AML-193 (cell line): Measurements from ENCODE around the gene DNPH1.

Experiments used
- DNase-seq, 2 experiments: peaks; one replicate each; lab custom pipeline; 2025; lab: John Stamatoyannopoulos, UW

The DNPH1 gene

DNA sequence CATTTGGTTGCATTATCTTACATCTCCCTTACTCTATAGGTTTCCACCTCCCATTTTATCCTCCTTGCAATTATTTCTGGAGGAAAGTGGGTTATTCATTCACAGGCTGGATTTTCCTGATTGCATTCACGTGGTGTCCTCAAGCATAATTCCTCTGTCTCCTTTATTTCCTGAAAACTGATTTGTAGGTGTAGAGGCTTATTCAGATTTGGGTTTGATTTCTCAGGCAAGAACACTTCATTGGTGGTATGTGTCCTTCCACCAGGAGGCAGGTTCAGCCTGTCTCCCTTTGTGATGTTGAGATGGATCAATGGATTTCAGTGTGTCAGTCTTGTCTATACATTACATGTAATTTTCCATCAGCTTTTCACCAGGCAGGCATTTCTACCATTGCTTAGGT, 17.3 kb downstream of the DNPH1 start:
- no peak for DNase-seq

DNA sequence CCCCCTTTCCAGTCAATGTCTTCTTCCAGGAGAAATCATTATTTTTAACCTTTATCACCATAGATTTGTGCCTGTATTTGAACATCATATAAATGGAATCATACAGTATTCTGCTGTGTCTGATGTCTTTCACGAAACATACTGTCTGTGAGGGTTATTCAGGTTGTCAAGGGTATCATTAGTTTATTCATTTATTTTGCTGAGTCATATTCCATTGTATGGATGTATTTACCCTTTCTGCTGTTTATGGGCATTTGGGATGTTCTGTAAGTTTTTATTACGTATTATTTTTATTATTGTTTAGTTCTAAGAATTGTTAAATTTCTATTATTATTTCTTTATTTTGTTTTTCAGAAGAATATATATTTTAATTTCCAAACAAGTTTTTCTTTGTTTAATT, 22.0 kb downstream of the DNPH1 start:
- no peak for DNase-seq

DNA sequence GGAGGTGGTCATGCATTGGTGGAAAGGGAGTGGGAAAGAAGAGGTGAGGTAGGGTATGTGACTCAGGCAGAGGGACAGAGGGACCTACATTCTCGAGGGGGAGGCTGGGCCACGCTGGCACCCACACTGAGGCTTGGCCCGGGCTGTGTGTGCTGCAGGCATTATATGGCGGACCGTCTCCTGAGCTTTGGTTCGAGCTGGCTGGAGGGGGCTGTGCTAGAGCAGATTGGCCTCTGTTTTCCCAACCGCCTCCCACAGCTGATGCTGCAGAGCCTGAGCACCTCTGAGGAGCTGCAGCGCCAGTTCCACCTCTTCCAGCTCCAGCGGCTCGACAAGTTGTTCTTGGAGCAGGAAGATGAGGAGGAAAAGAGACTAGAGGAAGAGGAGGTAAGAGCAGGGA, 23.4 kb downstream of the DNPH1 start:
- no peak for DNase-seq

DNA sequence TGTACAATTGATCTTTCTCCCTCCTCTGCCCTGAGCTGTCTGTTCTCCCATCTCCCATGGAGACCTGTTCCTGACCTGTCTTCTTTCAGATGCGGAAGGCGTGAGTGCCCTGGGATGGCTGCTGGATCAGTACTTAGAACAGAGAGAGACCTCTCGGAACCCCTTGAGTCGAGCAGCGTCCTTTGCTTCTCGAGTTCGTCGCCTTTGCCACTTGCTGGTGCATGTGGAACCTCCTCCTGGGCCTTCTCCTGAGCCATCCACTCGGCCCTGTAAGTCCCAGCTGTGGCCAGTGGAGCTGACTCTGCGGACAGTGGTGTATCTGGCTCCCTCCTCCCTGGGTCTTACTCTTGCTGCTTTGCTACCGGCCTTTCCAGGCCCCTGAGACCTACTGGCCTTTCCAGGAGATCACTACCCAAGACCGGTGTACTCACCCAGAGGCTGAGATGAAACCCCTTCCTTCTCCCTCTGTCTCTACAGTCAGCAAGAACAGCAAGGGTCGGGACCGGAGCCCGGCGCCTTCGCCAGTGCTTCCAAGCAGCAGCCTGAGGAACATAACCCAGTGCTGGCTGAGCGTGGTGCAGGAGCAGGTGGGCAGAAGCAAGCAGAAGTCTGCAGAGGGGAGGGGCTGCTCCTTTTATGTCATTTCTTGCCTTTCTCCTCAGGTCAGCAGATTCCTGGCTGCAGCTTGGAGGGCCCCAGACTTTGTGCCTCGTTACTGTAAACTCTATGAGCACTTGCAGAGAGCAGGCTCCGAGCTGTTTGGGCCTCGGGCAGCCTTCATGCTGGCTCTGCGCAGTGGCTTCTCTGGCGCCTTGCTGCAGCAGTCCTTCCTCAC, 24.8 kb downstream of the DNPH1 start:
- DNase-seq: no peak

DNA sequence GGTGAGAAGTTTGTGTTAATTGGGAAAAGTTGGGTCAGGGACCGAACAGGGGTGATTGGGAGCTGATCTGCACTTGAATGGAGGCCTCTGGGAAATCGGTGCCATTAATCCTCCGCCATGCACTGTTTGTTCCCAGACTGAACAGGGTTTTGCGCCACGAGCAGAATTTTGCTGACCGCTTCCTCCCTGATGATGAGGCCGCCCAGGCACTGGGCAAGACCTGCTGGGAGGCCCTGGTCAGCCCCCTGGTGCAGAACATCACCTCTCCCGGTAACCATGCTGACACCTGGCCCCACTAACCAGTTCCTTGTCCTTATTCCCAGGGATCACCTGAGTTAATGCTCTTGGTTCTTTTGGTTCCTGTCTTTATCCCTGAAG, 25.6 kb downstream of the DNPH1 start:
- no peak for DNase-seq

DNA sequence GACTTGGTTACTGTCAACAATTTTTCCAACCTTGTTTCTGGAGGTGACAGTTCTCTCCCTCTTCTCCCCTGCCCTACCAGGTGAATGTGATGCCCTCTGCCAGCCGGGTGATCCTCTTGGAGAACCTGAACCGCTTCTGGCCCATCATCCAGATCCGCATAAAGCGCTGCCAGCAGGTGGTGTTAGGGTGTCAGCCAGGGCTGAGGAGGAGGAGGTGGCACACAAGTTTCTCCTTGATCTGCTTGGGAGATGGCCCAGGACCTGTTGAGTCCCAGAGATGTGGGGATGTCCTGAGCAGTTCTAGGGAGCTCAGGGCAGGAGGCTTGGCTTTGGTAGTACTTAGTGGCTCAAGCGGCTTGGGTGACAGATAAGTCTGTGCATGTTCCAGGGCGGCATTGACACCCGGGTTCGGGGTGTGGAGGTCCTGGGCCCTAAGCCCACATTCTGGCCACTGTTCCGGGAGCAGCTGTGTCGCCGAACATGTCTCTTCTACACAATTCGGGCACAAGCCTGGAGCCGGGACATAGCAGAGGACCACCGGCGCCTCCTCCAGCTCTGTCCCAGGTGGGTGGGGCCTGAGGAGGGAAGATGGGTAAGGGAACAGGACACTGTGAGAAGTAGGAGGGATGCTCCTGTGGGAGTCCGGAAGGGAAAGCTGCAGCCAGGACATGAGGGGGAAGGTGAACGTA, 26.1 kb downstream of the DNPH1 start:
- DNase-seq: no peak

DNA sequence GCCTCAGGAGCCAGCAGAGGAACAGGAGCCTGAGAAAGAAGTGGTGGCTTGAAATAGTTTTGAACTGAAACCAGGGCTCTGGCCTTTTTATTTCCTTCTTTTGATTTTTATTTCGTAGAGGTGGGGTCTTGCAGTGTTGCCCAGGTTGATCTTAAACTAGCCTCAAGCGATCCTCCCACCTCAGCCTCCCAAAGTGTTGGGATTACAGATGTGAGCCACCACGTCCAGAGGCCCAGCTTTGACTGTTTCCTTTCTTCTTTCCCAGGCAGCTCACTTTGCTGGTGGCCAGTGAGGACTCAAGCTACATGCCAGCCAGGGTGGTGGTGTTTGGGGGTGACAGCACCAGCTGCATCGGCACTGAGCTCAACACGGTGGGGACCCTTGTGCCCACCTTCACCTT, 26.8 kb downstream of the DNPH1 start:
- no peak for DNase-seq

DNA sequence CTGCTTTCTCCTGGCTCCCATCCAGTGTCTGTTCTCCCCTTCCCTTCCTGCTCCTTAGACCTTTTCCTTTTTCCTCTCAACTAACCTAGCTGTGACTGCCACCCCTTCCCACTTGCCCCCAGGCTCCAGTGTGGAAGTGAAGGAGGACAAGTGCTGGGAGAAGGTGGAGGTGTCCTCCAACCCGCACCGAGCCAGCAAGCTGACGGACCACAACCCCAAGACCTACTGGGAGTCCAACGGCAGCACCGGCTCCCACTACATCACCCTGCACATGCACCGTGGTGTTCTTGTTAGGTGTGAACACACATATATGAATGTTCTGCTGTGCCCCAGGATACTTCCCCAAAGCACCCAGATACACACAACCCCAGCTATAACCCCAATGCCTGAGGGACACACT, 28.7 kb downstream of the DNPH1 start:
- no peak for DNase-seq

DNA sequence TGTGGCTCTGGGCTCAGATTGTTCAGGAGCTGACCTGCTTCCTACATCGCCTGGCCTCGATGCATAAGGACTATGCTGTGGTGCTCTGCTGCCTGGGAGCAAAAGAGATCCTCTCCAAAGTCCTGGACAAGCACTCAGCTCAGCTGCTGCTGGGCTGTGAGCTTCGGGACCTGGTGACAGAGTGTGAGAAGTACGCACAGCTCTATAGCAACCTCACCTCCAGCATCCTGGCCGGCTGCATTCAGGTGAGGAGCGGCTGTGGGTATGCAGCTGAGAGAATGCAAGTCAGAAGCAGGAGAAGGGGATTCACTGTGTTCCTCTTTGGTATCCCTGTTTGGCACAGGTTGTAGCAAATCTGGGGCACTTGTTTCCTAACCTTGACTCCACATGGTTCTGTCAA, 29.4 kb downstream of the DNPH1 start:
- no peak for DNase-seq

DNA sequence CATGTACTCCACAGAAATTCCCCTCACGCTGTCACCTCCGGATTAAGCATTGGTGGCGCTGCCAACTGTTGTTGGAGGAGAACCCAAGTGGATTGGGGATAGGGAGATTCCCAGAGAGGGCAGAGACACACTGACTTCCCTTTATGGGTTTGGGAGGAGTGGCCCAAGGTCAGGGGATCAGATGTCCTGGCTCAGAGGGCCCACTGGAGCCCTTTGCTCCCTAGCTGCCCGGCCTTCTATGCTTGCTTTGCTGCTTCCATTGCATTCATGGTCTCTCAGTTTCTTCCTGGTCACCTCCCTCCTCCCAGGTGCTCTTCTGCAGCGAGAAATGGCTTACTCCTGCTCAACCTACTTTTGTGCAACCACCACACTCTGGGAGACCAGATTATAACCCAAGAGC, 32.9 kb downstream of the DNPH1 start:
- DNase-seq: no peak

DNA sequence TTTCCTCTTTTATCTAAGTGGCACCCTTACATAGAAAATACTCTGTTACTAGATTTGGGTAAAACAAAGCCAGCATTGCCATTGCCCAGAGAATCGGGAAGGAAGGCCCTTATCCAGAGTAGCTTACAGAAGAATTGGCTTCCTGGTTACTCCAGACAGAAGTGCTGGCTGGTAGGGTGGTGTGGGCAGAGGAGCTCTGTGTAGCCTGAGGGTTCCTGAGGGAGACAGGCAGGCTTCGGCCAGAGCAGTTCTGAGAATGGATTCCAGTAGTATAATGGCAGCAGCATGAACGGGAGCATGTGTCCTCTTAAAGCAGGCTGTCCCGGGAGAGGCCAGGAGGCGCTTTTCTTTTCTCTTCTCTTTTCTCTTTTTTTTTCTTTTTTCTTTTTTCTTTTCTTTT, 35.4 kb downstream of the DNPH1 start:
- DNase-seq: no peak

DNA sequence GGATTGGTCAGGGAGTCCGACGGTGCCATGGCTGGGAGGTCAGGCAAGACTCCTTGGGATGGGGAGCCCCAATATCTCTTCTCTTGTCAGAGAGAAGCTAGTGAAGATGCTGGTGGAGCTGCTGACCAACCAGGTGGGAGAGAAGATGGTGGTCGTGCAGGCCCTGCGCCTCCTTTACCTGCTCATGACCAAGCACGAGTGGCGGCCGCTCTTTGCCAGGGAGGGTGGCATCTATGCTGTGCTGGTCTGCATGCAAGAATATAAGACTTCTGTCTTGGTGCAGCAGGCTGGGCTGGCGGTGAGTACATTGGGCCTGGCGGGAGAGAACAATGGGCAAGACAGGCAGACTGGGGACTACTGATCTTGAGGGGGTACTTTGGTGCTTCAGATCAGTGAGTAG, 36.4 kb downstream of the DNPH1 start:
- DNase-seq: no peak

DNA sequence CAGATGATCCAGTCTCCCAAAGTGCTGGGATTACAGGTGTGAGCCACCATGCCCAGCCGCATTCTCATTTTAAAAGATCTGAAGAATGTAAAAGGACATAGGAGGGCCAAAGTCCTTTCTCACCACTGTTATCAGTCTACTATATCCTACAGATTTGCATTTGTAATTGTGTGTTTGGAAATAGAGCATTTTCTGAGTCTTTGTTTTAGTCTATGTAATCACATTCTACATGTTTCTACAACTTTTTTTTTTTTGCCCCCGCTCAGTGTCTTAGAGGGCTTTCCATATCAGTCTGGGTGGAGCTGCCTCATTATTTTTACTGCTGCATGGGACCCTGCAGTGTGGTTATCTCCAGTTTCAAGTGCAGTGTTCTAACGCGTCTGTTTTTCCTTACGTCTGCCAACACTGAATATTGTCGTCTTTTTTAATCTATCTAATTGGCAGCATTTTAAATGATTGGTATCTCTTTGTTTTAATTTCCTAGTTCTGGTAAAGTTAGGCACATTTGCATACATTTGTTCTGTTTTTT, 39.4 kb downstream of the DNPH1 start:
- DNase-seq: no peak

DNA sequence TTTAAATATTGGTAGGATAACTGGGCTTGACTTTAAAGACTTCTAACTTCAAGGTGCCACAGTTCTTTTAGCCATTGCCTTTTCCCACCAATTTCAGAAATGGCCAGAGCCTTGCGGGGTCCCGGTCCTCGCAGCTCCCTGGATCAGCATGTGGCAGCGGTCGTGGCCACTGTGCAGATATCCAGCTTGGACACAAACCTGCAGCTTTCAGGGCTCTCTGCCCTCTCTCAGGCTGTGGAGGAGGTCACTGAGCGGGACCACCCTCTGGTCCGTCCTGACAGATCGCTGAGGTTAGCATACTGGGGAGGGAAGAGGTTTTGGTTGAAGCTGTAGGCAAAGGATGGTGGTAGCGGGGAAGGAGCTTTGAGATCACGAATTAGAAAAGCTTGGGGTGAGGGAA, 40.9 kb downstream of the DNPH1 start:
- DNase-seq: no peak

DNA sequence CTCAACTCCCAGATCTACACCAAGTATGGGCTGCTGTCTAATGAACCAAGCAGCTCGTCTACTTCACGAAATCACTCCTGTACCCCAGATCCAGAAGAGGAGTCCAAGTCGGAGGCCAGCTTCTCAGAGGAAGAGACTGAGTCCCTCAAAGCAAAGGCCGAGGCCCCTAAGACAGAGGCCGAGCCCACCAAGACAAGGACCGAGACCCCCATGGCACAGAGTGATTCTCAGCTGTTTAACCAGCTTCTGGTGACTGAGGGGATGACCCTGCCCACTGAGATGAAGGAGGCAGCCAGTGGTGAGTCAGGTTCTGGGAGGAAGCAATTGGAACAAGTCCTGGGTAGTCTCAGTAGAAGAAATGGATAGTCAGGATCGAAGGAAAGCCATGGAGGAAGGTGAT, 41.5 kb downstream of the DNPH1 start:
- DNase-seq: no peak

DNA sequence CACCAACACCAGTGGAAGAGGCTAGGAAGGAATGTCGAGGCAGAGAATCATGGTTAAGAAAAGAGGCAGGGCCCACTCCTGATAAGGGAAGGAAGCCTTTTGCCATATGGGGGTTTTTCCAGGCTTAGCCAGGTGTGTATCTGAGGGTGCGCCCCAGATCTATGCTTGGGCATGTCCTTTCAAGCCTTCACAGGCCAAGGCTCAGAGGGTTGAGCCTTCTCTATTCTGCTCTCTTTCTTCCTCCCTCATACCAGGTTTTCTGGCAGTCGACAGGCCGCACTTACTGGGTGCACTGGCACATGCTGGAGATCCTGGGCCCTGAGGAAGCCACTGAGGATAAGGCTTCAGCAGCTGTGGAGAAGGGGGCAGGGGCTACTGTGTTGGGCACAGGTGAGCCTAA, 42.6 kb downstream of the DNPH1 start:
- no peak for DNase-seq

DNA sequence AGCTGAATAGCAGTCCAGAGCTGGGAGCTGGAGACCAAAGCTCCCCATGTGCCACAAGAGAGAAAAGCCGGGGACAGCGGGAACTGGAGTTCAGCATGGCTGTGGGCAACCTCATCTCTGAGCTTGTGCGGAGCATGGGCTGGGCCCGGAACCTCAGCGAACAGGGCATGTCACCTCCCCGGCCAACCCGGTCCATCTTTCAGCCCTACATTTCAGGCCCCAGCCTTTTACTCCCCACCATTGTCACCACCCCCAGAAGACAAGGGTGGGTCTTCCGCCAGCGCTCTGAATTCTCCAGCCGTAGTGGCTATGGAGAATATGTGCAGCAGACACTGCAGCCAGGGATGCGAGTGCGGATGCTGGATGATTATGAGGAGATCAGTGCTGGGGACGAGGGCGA, 43.3 kb downstream of the DNPH1 start:
- no peak for DNase-seq

DNA sequence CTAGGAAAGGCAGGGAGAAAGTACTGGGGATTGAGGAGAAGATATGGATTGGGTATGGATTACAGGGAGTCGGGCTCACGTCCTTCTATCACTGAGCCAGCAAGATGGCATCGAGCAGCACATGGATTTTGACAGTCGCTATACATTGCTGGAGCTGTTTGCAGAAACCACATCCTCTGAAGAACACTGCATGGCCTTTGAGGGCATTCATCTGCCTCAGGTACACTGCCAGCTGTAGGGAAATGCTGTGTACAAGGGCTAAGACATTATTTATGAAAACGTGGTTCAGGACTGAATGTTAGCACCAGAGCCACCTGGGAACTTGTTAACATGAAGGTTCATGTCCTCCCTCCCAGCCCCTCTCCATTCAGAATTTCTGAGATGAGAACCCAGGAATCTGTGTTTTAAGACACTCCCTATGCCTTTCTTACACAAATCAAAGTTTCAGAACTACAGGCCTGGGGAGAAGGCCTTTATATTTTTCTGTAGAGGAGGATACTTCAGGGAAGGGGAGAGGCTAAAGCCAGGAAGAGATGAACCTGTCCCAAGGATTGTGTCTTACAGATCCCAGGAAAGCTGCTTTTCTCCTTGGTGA, 43.8 kb downstream of the DNPH1 start:
- DNase-seq: no peak

DNA sequence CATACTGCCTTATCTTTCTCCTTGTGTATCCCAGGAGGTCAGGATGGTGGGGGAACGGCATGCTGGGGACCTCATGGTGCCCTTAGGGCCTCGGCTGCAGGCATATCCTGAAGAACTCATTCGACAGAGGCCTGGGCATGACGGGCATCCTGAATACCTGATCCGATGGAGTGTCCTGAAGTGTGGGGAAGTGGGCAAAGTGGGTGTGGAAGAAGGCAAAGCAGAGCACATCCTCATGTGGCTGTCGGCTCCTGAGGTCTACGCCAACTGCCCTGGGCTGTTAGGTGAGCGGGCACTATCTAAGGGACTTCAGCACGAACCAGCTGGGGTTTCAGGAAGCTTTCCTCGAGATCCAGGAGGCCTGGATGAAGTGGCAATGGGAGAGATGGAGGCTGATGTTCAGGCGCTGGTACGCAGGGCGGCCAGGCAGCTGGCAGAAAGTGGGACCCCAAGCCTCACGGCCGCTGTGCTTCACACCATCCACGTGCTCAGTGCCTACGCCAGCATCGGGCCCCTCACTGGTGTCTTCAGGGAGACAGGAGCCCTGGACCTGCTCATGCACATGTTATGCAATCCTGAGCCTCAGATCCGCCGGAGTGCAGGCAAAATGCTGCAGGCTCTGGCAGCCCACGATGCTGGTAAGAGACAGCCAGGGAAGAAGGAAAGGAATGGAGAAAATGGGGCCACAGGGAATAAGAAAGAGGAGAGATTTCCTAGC, 44.9 kb downstream of the DNPH1 start:
- no peak for DNase-seq

DNA sequence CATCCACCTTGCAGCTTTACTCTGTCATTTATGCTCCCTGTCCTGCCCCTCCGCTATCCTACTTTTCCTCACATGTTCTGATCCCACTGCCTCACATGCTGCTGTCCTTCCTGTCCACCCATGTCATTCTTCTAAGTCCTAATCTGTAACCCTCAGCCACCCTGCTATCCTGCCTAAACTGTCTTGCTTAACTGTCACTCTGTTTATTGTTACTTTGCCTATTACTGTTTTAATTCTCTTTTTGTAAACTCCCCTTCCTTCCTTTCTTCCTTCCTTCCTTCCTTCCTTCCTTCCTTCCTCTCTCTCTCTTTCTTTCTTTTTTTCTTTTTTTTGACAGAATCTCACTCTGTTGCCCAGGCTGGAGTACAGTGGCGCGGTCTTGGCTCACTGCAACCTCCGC, 45.8 kb downstream of the DNPH1 start:
- DNase-seq: no peak

DNA sequence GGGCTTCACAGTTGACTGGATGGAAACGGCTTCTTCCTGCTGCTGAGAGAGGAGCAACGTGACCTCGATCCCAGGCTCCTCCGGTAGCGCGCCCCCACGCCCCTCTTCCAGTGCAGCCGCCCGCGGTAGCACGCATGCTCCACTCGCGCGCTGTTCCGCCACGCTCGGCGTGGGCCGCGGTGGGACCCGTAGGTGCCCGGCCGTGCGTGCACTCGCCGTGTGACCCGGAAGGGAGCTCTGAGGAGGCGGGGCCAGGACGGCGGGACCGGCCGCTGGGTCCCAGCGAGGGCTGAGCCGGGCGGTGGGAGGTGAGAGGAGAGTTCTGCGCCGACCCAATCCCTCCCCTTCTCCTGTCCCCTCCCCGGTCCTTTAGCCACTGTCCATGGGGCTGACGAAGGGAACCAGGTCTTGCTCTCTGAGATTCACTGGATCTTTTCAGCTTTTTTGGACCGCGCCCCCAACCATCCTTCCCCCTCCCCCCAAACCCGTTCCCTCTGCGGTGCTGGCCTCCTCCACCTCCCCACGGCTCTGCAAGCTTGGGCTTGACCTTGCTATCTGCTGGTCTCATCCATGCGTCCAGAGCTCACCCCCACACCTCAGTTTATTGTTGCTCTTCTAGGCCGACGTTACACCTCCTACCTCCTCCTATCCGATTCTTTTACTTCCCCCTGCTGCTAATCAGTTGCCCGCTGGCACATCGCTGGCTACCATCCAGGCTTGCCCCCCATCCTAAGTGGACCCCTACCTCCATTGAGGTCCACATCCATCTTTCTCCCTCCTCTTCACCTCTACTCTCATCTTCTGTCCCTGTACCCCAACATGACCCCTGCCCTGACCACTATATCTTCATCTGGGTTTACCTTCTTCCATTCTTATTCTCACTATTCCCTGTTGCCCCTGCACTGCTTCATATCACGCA, 47.1 kb downstream of the DNPH1 start, which contains the start of gene CUL9:
Gene CUL9 (plus strand): TSS at position 255 of the 919 bp plus-strand sequence. CDS start 2,115 bp downstream, outside the sequence.
- DNase-seq: peak; percentile 62 to 70
